HCT116 (cell line): ENCODE measurements around the gene MARCHF7. TPM values are rescaled to one million over a fixed set of nuclear protein-coding genes. Genes with fewer than 3 reads are reported as not detected.

Experiments
- ATAC-seq: fragments of 200-7000 bp; cut with Tn5 transposase; 2 replicates; pipeline ENCODE4 v1.9.1; 2020; ENCODE audit warnings: mild to moderate bottlenecking, moderate library complexity
- BruUV-seq: library from RNA; stranded (reverse); fragments of 400-500 nt; replicated peaks from 2 replicates; lab custom pipeline; 2021; lab: Mats Ljungman, UMichigan
- CTCF ChIA-PET: fragments of 300-600 bp; sonication (Branson Sonifier 250); formaldehyde crosslinking; loops from one replicate; lab custom pipeline; 2021; ENCODE audit warnings: antibody characterized with exemption; lab: Charles Lee
- POLR2A ChIA-PET: fragments of 300-600, 350-600 bp; sonication (Branson Sonifier 250); formaldehyde crosslinking; loops from one replicate; lab custom pipeline; 2021; ENCODE audit warnings: antibody characterized with exemption; lab: Charles Lee
- RAD21 ChIA-PET, 2 experiments: fragments of 300-600 bp; sonication (Branson Sonifier 250); formaldehyde crosslinking; loops; one replicate each; lab custom pipeline; 2023; ENCODE audit warnings: low total read pairs in 2 of 2; ENCODE audit not compliant: uncharacterized antibody in 2 of 2, unreplicated experiment in 2 of 2, low non-redundant PET in 1 of 2; lab: Charles Lee
- DNase-seq: peaks from one replicate; pipeline ENCODE4 v3.0.0-alpha.2; 2010; ENCODE audit warnings: low read depth, low spot score
- H2AFZ ChIP-seq: fragments of 200-600 bp; shearing (Covaris generic), sonication (generic); 2 replicates; pipeline ENCODE4 v1.6.1; 2017; ENCODE audit warnings: low read depth, mixed run types, mixed read lengths, antibody characterized with exemption, low read length; ENCODE audit not compliant: poor library complexity, severe bottlenecking
- H3K27ac ChIP-seq: 2 replicates; pipeline ENCODE4 v1.5.1; 2012; ENCODE audit warnings: low read depth, low read length
- H3K27me3 ChIP-seq: fragments of 200-600 bp; sonication (generic); 2 replicates; pipeline ENCODE4 v1.6.1; 2016; ENCODE audit warnings: mixed run types, low read length, mixed read lengths; ENCODE audit not compliant: insufficient read depth
- H3K36me3 ChIP-seq, 2 experiments: fragments of 200-500 bp in 1 of 2; fragments of 200-600 bp in 1 of 2; sonication (Bioruptor generic) in 1 of 2; sonication (generic) in 1 of 2; 2 replicates each; pipeline versions ENCODE4 v1.5.1 to v1.6.1; 2014 to 2016; ENCODE audit warnings: low read length in 2 of 2, inconsistent platforms in 1 of 2, mixed read lengths in 1 of 2, mixed run types in 1 of 2; ENCODE audit not compliant: insufficient read depth in 2 of 2, control insufficient read depth in 1 of 2
- H3K4me1 ChIP-seq, 2 experiments: fragments of 200-600 bp in 1 of 2; sonication (generic) in 1 of 2; 2 replicates each; pipeline versions ENCODE4 v1.5.1 to v1.6.1; 2012 to 2017; ENCODE audit warnings: low read length in 2 of 2, inconsistent platforms in 1 of 2, mild to moderate bottlenecking in 1 of 2, mixed read lengths in 1 of 2, mixed run types in 1 of 2, moderate library complexity in 1 of 2; ENCODE audit not compliant: insufficient read depth in 2 of 2, control insufficient read depth in 1 of 2
- H3K4me2 ChIP-seq: fragments of 200-600 bp; sonication (generic); 2 replicates; pipeline ENCODE4 v1.6.1; 2017; ENCODE audit warnings: mixed run types, low read length, mixed read lengths
- H3K4me3 ChIP-seq, 2 experiments: fragments of 200-600 bp in 1 of 2; sonication (generic) in 1 of 2; replicated peaks in 1 of 2; 2 replicates each; pipeline ENCODE4 v1.5.1; 2011 to 2016; ENCODE audit warnings: low read length in 2 of 2, control low read depth in 1 of 2, low read depth in 1 of 2, mild to moderate bottlenecking in 1 of 2, mixed read lengths in 1 of 2, mixed run types in 1 of 2
- H3K79me2 ChIP-seq: fragments of 200-600 bp; sonication (generic); 2 replicates; pipeline ENCODE4 v1.6.1; 2017; ENCODE audit warnings: mild to moderate bottlenecking, mixed run types, low read length, moderate library complexity, mixed read lengths; ENCODE audit not compliant: insufficient read depth
- H3K9ac ChIP-seq: fragments of 200-600 bp; sonication (generic); 2 replicates; pipeline ENCODE4 v1.6.1; 2016; ENCODE audit warnings: low read length, mixed read lengths
- H3K9me2 ChIP-seq: fragments of 200-600 bp; sonication (generic), shearing (Covaris generic); 2 replicates; pipeline ENCODE4 v1.6.1; 2017; ENCODE audit warnings: mixed run types, mild to moderate bottlenecking, moderate library complexity; ENCODE audit not compliant: insufficient read depth
- H3K9me3 ChIP-seq, 2 experiments: fragments of 200-500 bp in 1 of 2; fragments of 200-600 bp in 1 of 2; sonication (Bioruptor generic) in 1 of 2; sonication (generic) in 1 of 2; 2 replicates each; pipeline ENCODE4 v1.6.1; 2014 to 2017; ENCODE audit warnings: low read length in 2 of 2, mixed read lengths in 2 of 2, inconsistent platforms in 1 of 2, low read depth in 1 of 2, mild to moderate bottlenecking in 1 of 2, mixed run types in 1 of 2, moderate library complexity in 1 of 2; ENCODE audit not compliant: control insufficient read depth in 1 of 2, insufficient read depth in 1 of 2
- H4K20me1 ChIP-seq: fragments of 200-600 bp; sonication (generic), shearing (Covaris generic); 2 replicates; pipeline ENCODE4 v1.6.1; 2017; ENCODE audit warnings: mixed run types, mild to moderate bottlenecking, moderate library complexity; ENCODE audit not compliant: insufficient read depth
- CBX3 ChIP-seq: IDR thresholded peaks from 2 replicates; pipeline ENCODE4 v1.6.1; 2012; ENCODE audit warnings: low read depth
- CEBPB ChIP-seq: IDR thresholded peaks from 2 replicates; pipeline ENCODE4 v1.6.1; 2012; ENCODE audit warnings: low read depth
- CTCF ChIP-seq, 3 experiments: fragments of 200-600 bp in 1 of 3; sonication (generic) in 1 of 3; IDR thresholded peaks in 2 of 3; conservative IDR thresholded peaks in 1 of 3; 2 replicates each; pipeline ENCODE4 v1.5.1; 2012 to 2017; ENCODE audit warnings: low read depth in 2 of 3, low read length in 2 of 3, antibody characterized with exemption in 1 of 3, borderline replicate concordance in 1 of 3, control low read depth in 1 of 3, mild to moderate bottlenecking in 1 of 3, mixed read lengths in 1 of 3, mixed run types in 1 of 3, moderate library complexity in 1 of 3; ENCODE audit not compliant: insufficient read depth in 1 of 3
- EGR1 ChIP-seq: IDR thresholded peaks from 2 replicates; pipeline ENCODE4 v1.6.1; 2012; ENCODE audit warnings: low read depth
- ELF1 ChIP-seq: IDR thresholded peaks from 2 replicates; pipeline ENCODE4 v1.6.1; 2012; ENCODE audit warnings: low read depth, borderline replicate concordance
- EZH2 ChIP-seq: fragments of 200-600 bp; sonication (generic); IDR thresholded peaks from 2 replicates; pipeline ENCODE4 v1.6.1; 2017; ENCODE audit warnings: antibody characterized with exemption, mixed run types
- EZH2phosphoT487 ChIP-seq: fragments of 200-600 bp; IDR thresholded peaks from 2 replicates; pipeline ENCODE4 v1.6.1; 2018; ENCODE audit warnings: antibody characterized with exemption, borderline replicate concordance
- FOSL1 ChIP-seq: IDR thresholded peaks from 2 replicates; pipeline ENCODE4 v1.6.1; 2012; ENCODE audit warnings: low read depth
- JUND ChIP-seq: IDR thresholded peaks from 2 replicates; pipeline ENCODE4 v1.6.1; 2012
- POLR2A ChIP-seq: IDR thresholded peaks from 2 replicates; pipeline ENCODE4 v1.7.0; 2011; ENCODE audit warnings: borderline replicate concordance; ENCODE audit not compliant: insufficient read depth, insufficient read length; ENCODE audit errors: extremely low read depth
- POLR2AphosphoS5 ChIP-seq: IDR thresholded peaks from 2 replicates; pipeline ENCODE4 v1.6.1; 2011; ENCODE audit warnings: mild to moderate bottlenecking, low read depth, low read length, moderate library complexity
- REST ChIP-seq: IDR thresholded peaks from 2 replicates; pipeline ENCODE4 v1.6.1; 2012; ENCODE audit warnings: low read depth
- SIN3A ChIP-seq: IDR thresholded peaks from 2 replicates; pipeline ENCODE4 v1.6.1; 2012; ENCODE audit warnings: low read depth
- SP1 ChIP-seq: IDR thresholded peaks from 2 replicates; pipeline ENCODE4 v1.6.1; 2012; ENCODE audit warnings: low read depth
- TCF7L2 ChIP-seq: IDR thresholded peaks from 2 replicates; pipeline ENCODE4 v1.7.0; 2011; ENCODE audit warnings: borderline replicate concordance, inconsistent platforms; ENCODE audit not compliant: insufficient read depth, insufficient read length; ENCODE audit errors: extremely low read depth
- YY1 ChIP-seq: IDR thresholded peaks from 2 replicates; pipeline ENCODE4 v1.6.1; 2011; ENCODE audit warnings: low read length, low read depth, moderate library complexity, mild to moderate bottlenecking; ENCODE audit not compliant: insufficient replicate concordance; ENCODE audit errors: extremely low read depth
- ZBTB33 ChIP-seq: IDR thresholded peaks from 2 replicates; pipeline ENCODE4 v1.6.1; 2011; ENCODE audit warnings: mild to moderate bottlenecking, low read length, moderate library complexity; ENCODE audit not compliant: insufficient replicate concordance; ENCODE audit errors: extremely low read depth
- ZFX ChIP-seq: fragments of 450-650 bp; IDR thresholded peaks from 2 replicates; pipeline ENCODE4 v1.6.1; 2017
- ZNF274 ChIP-seq: fragments of 200-500 bp; sonication (Bioruptor generic); IDR thresholded peaks from 2 replicates; pipeline ENCODE4 v1.6.1; 2014; ENCODE audit warnings: mild to moderate bottlenecking, low read depth, low read length, inconsistent platforms
- intact Hi-C: fragments of 100-400 bp; cut with micrococcal nuclease; formaldehyde crosslinking; loops from 2 replicates; pipeline ENCODE4 v1.10.0; 2022
- total RNA-seq: library from RNA; stranded (reverse); gene quantifications from one replicate; pipeline ENCODE4 v1.2.1, GENCODE V29; 2021; ENCODE audit not compliant: unreplicated experiment

Gene MARCHF7
- total RNA-seq, 1 experiment from 2014 or later, result 65.9 TPM

GRCh38 chr2:159742846-159743245 is 30.5 kb downstream of the MARCHF7 start:
- intact Hi-C loops, result no loop called here
- H3K4me3 ChIP-seq, result no peak overlapping the region
- H3K9me3 ChIP-seq, result no peaks in the 10 kb centered on the region
- ATAC-seq (no peak), DNase-seq (no peak)
- H3K79me2 ChIP-seq, result peaks cover 93% of the 10 kb centered on the region
- ChIA-PET POLR2A (no interaction called here), CTCF (interaction anchor here (1.1 kb wide), 1 partner anchor 13 kb away, joined by 3 read pairs; no protein-coding TSS in a partner anchor), RAD21 (no interaction called here)
- TF ChIP-seq ZBTB33, result no peak
- TF ChIP-seq REST, result no peak
- TF ChIP-seq EGR1, result no peak
- no peak for TF ChIP-seq POLR2AphosphoS5
- TF ChIP-seq EZH2, result no peak
- TF ChIP-seq CTCF (IDR thresholded peaks at IDR 0.05 in 2 of 3, conservative IDR thresholded peaks at IDR 0.05 in 1 of 3; ENCODE audit: borderline replicate concordance in 1 of 3, insufficient read depth in 1 of 3, low read depth in 2 of 3, low read length in 2 of 3), result no peak
- TF ChIP-seq YY1, result no peak
- no peak for TF ChIP-seq SP1
- no peak for TF ChIP-seq FOSL1
- no peak for TF ChIP-seq CEBPB
- TF ChIP-seq TCF7L2, result no peak
- no peak for TF ChIP-seq ZFX
- no peak for TF ChIP-seq POLR2A
- TF ChIP-seq ZNF274, result no peak
- TF ChIP-seq EZH2phosphoT487, result no peak
- no peak for TF ChIP-seq ELF1
- TF ChIP-seq CBX3, result no peak
- TF ChIP-seq SIN3A, result no peak
- TF ChIP-seq JUND, result no peak
- H3K9me2 ChIP-seq, result no peaks in the 10 kb centered on the region
- H2AFZ ChIP-seq, result no peak overlapping the region
- H3K9ac ChIP-seq, result no peak overlapping the region
- H3K36me3 ChIP-seq, result peaks cover 18 to 29% of the 10 kb centered on the region in 2 experiments
- no peak overlapping the region for H3K27ac ChIP-seq
- no peak overlapping the region for H3K4me2 ChIP-seq
- H3K27me3 ChIP-seq, result no peaks in the 10 kb centered on the region
- no TSS peak for BruUV-seq
- H4K20me1 ChIP-seq, result peaks cover 10% of the 10 kb centered on the region; the same call in 1 of the 2 replicates
- no peaks in the 10 kb centered on the region for H3K4me1 ChIP-seq
